ENCODE data around the gene CANX.
A peak's percentile ranks its signal among the peaks of the same experiment; 100 is the strongest.
"Not testable (repeated sequence)": the region's sequence is repeated elsewhere in the genome, so short reads cannot be mapped to it uniquely, and the experiment has no call there.

Gene CANX

GRCh38 chr5:179698935-179699615 is at the start of gene CANX:
TSS of gene CANX (plus strand) at chr5:179698967. CDS start at chr5:179705682, 6,715 bp downstream.
- DNase-seq (ENCODE audit: low spot score): peak; percentile 22

- DNase-seq (ENCODE audit: low spot score): not testable (repeated sequence)
These were observed 49.5 kb upstream of the CANX start for GRCh38 chr5:179649166-179649703.

GRCh38 chr5:179650245-179650644 is 48.5 kb upstream of the CANX start:
- not testable (repeated sequence) for DNase-seq (ENCODE audit: low spot score)

GRCh38 chr5:179653135-179653534 is 45.6 kb upstream of the CANX start:
- not testable (repeated sequence) for DNase-seq (ENCODE audit: low spot score)

- not testable (repeated sequence) for DNase-seq (ENCODE audit: low spot score)
These were observed 41.2 kb upstream of the CANX start for GRCh38 chr5:179657302-179658178.

GRCh38 chr5:179658179-179658856 is 40.4 kb upstream of the CANX start:
- not testable (repeated sequence) for DNase-seq (ENCODE audit: low spot score)

GRCh38 chr5:179661647-179662046 is 37.1 kb upstream of the CANX start:
- not testable (repeated sequence) for DNase-seq (ENCODE audit: low spot score)

- DNase-seq (ENCODE audit: low spot score): no peak
These were observed 30.4 kb upstream of the CANX start for GRCh38 chr5:179668391-179668790.

GRCh38 chr5:179678223-179679013 is 20.3 kb upstream of the CANX start:
- peak; percentile 94 for DNase-seq (ENCODE audit: low spot score)

- no peak for DNase-seq (ENCODE audit: low spot score)
These were observed 19.6 kb upstream of the CANX start for GRCh38 chr5:179679014-179679674.

- no peak for DNase-seq (ENCODE audit: low spot score)
These were observed 18.6 kb upstream of the CANX start for GRCh38 chr5:179680014-179680779.

- no peak for DNase-seq (ENCODE audit: low spot score)
These were observed 17.9 kb upstream of the CANX start, which contains the start of gene CBY3 for GRCh38 chr5:179680780-179681401. TSS of gene CBY3 (minus strand) at chr5:179681034. CDS start at chr5:179680918, 116 bp downstream.

- not testable (repeated sequence) for DNase-seq (ENCODE audit: low spot score)
These were observed 9.6 kb upstream of the CANX start for GRCh38 chr5:179689212-179689611.

GRCh38 chr5:179694561-179694960 is 4.2 kb upstream of the CANX start:
- DNase-seq (ENCODE audit: low spot score): no peak

GRCh38 chr5:179696603-179697002 is 2.2 kb upstream of the CANX start:
- DNase-seq (ENCODE audit: low spot score): no peak

GRCh38 chr5:179697108-179697507 is 1.7 kb upstream of the CANX start:
- DNase-seq (ENCODE audit: low spot score): no peak

GRCh38 chr5:179697543-179697942 is 1.2 kb upstream of the CANX start:
- DNase-seq (ENCODE audit: low spot score): not testable (repeated sequence)

- peak; percentile 99 for DNase-seq (ENCODE audit: low spot score)
These were observed 503 bp upstream of the CANX start for GRCh38 chr5:179697993-179698934.

Data from SW480 (cell line).